GM19035 (cell line): Measurements from ENCODE around the gene SLC36A3.
"Not testable (repeated sequence)": the region's sequence is repeated elsewhere in the genome, so short reads cannot be mapped to it uniquely, and the experiment has no call there.

ENCODE experiments used
- ATAC-seq: cut with Tn5 transposase; IDR thresholded peaks from one replicate; pipeline ENCODE4 v1.9.1; 2021; ENCODE audit not compliant: unreplicated experiment

The SLC36A3 gene

DNA sequence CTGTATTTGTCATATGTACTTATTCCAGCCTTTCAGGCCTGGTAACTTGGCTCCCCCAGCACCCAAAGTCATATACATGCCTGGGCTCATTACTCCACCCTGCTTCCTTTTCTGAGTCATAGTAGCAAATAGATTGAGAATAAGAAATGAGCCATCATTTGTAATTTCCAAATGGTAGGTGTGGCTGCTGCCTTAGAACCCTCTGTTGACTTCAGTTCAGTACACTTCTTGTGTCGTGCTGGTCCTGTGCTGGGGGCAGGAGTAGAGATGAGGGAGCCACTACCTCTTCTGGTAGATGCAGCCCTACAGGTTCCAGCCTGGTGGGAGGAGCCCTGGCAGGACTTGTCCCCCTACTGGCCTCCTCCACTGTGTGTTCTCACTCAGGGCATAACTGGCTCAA lies 39.5 kb downstream of the SLC36A3 start:
- ATAC-seq: no peak

DNA sequence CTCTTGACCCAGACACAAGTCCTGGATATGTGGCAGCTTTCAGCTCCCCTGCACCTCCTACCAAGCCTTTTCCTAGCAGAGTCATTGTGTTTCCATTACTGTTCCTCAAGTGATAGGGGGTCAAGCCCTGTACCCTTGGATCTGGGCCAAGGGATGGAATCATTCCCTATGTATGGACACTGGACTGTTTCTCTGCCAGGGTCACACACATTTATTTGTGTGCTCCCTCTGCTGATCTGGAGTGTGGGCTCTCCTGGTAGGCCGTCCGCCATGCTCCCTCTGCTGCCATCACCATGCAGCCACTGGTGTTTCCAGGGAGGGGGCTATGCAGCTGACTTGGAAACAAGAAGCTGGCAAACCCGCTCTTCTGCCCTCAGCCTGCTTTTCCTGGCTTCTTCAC lies 41.0 kb downstream of the SLC36A3 start:
- ATAC-seq: no peak

DNA sequence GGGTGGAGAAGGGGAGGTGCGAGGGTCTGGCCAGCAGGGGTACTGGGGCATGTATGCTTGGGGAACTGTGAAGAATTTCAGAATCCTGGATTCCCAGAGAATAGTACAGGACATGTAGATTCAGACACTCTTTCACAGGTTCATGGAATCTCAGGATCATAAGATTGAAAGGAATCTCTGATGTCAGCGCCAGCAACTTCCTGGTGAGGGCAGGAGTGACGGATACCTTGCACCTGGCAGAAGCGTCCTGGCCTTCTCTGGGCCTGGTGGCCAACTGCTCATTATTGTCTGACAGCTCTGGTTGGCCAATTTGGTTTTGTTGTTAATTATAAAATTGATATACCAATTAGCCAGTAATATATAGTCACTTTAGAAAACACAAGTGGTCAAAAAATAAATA lies 43.6 kb downstream of the SLC36A3 start:
- no peak for ATAC-seq

DNA sequence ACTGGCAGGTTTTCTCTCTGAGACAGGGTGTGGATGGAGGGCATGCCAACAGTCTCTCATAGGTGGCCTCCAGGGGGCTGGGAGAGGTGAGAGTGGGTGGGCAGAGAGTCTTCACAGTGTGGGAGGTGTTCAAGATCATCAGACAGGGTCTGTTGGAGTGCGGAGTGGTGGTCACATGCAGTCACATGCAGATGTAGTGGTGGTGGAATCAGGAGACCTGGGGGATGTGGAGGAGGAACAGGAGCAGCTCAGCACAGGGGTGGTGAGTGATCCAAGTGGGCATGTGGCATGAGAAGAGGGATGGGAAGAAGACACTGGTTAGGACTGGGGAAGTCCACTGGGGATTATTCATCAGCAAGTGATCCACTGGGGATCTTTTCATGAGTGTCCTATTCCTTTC lies 44.8 kb downstream of the SLC36A3 start:
- no peak for ATAC-seq

DNA sequence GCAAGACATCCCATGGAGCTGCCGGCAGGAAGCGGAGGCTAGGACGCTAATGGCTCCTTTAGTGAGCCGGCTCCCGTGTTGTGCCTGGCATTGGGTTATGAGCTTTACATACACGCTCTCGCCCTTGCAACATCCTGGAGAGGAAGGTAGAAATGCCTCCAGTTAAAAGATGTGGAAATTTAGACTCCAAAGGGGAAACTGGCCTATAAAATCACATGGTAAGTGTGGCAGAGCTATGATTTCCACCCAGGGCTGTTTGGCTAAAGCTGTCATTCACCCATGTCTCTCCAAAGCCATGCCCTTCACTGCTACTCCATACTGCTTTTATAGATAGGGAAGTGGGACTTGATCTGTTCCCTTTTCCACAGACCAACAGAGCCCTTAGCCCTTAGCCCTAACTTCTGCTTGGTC lies 45.4 kb downstream of the SLC36A3 start:
- no peak for ATAC-seq

DNA sequence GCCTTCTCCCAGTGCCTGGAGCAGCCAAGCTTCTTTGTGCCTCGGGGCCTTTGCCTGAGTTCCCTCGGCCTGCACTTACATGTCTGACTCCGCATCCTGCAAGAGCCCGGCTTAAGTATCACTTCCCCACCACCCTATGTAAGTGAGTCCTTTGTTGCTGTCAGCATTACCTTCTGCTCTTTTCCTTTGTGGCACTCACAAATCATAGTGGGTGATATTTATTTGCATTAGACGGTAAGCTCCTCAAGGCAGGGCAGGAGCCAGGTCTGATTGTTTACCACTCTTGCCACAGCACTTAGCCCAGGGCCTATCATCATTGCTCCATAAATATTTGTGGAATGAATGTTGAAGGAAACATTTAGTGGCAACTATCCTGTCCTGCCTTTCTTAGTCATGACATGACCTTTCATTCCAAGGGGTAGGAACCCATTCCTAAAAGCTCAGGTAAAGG lies 45.8 kb downstream of the SLC36A3 start:
- ATAC-seq: peak; percentile 22

DNA sequence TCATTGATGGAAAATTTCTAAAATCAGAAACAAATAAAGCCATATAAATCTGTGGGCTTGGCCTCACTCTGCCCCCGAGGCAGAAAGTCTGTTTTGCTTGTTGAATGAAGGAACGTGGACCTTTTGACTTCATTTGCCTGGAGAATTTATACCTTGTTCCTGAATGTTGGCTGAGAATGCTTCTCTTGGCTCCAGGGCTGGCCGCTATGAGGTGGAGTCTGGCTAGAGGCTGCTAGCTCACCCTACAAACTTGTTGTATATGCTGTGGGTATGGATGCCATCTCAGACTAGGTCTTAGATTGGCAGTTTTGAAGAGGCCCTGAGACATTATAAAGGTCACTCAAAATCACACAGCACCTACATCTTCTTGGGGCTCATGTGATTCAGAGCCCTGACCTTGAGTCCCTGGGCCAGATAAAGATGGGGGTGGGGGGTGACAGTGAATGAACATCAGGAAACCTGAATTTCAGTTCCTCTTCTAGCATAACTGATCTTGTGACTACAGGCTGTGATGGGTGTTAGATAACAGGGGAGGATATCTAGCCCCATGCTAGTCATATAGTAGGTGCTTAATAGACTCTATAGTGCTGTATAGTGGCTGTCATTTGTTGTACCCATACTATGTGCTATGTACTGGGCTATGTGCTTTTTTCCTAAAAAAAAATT lies 47.8 kb downstream of the SLC36A3 start:
- ATAC-seq: peak; percentile 34

DNA sequence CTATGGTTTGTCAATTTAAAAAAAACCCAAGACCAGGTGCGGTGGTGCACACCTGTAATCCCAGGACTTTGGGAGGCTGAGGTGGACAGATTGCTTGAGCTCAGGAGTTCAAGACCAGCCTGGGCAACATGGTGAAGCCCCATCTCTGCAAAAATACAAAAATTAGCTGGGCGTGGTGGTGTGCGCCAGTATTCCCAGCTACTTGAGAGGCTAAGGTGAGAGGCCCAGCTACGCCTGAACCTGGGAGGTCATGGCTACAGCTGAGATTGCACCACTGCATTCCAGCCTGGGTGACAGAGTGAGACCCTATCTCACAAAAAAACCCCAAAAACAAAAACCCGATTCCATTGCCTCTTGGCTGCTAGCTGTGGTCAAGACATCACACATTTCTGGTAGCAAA lies 48.6 kb downstream of the SLC36A3 start:
- ATAC-seq: not testable (repeated sequence)

DNA sequence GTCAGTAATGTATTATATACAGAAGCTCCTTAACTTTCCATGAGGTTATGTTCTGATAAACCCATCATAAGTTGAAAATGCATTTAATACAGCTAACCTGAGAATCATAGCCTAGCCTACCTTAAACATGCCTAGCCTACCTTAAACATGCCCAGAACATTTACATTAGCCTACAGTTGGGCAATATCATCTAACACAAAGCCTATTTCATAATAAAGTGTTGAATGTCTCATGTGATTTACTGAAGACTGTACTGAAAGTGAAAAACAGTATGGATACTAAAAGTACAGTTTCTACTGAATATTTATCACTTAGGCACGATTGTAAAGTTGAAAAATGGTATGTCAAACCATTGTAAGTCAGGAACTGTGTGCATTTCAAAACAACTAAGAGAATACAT lies 49.0 kb downstream of the SLC36A3 start:
- ATAC-seq: no peak

DNA sequence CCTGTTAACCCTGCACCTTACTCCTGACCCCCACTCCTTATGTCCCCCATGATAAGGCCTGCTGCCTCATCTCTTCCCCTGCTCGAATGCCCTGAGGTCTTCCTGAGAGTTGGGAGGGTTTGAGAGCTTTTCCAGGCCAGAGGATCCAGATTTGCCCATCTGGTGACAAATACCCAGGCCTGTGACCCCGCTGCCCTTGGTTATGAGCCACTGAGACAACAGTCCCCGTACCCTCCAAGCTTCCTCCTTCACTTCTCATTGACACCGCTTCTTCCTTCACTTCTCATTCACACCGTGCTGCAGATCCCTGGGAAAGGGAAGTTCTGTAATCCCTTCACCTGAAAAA lies 50.0 kb downstream of the SLC36A3 start:
- ATAC-seq: no peak

DNA sequence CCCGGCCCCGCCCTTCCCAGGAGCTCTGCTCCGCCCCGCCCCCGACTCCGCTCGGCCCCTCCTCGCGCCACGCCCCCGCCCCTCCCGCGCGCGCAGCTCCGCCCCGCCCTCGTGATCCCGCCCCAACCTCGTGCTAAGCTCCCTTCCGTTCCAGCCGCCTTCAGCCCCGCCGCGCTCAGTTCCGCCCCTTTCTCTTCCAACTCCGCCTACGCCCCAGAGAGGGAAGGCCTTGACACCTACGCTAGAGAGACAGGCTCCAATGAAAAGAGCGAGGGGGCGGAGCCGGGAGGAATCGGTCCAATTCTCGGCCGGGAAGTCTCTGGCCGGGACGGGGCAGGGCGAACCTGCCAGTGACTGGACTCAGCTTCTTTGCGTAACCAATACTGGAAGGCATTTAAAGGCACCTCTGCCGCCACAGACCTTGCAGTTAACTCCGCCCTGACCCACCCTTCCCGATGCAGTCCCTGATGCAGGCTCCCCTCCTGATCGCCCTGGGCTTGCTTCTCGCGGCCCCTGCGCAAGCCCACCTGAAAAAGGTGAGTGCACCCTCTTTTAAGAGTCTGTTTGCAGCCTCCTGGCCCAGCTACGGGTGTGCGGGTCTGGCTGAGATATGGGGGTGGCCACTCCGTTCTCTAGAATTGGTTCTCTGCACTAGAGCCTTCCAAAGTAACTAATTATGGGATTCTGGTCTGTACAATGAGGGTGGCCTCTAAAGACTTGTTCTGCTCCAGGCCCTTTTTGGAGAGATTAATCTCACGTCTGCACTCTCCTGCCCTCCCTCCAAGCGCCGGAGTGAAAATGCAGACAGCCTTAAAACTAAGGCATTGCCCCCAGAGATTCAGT lies 50.6 kb downstream of the SLC36A3 start, which contains the start of gene GM2A:
TSS of gene GM2A (plus strand) at position 424 of the 843 bp plus-strand sequence. CDS start at position 456, 32 bp downstream.
- peak; percentile 86 for ATAC-seq

DNA sequence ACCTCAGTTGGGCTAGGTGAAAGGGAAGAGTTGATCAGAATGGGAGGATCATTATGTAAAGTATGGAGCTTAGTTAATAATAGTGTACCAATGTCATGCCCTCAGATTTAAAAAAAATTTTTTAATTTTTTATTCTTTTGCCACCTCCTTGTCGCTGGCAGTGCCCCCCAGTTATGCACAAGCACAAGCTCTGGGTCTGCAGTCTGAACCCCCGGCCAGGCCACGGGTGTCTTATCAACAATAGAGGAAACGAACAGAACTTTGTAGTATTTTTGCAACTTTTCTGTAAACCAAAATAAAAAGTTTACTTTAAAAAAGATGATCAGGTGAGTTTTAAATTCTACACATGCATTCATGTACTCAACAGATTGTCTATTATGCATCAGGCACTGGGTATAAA lies 51.9 kb downstream of the SLC36A3 start:
- ATAC-seq: no peak

DNA sequence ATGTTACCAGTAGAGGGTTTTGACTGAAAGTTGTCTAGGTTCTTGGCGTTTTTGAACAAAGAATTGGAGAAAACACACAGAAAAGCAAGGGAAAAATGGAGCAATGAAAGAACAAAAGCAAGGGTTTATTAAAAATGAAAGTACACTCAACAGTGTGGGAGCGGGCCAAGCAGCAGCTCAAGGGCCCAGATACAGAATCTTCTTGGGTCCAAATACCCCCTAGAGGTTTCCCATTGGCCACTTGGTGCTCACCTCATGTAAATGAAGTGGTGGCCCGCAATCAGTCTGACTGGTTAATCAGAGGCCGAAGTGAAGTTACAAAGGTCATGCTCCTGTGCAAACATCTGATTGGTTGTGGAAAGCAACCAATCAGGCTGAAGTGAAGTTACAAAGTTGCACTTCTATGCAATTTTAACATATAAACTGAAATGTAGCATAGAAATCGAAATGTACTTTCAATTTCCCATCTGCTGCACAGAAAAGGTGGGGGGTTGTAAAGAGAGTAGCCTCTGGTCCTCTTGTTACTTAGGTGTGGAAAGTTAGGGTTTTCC lies 52.5 kb downstream of the SLC36A3 start:
- ATAC-seq: no peak

DNA sequence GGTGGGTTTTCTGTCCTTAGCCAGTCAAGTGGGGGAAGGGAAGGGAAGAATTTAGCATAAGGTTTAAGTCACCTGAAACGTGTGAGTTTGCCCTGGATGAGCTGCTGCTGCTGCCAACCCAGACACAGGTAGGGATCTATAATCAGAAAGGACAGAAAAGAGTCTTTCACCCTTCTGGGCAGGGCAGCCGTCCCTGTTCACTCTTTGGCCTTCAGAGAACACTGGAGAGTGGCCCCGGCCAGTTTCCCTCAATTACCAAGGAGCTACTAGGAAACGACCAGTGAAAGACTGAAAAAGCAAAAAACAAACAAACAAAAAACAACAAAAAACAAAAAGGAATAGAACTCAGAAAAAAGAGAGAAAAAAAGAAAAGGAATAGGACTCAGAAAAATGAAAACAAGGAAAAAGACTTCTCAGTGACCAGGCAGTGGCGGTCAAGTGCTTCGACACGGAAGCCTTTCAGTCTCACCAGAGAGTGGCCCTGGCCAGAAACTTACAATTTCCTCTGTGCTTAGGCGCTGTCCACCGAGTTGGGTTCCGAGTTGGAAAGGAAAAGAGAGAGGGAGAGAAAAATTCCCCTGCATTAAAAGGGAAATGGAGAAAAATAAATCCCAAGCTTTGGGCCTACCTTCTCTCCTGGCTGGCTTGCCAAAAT lies 53.1 kb downstream of the SLC36A3 start:
- ATAC-seq: no peak

DNA sequence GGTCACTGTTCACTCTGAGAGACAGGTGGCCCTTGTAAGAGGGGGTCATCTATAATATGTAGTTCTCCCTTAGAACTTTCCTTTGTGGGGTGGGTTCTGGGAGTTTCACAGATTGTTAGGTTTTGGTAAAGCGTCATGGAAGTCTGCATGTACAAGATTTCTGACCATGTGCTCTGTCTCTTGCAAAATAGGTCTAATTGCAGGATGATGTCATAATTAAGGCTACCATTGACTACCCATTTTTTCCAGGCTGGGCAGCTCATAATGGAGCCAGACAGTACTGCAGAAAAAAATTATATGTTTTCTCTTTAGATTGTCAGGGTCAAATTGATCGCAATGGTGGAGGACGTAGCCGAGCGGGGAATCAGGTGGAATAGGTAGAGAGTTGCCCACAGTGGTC lies 54.3 kb downstream of the SLC36A3 start:
- ATAC-seq: no peak

DNA sequence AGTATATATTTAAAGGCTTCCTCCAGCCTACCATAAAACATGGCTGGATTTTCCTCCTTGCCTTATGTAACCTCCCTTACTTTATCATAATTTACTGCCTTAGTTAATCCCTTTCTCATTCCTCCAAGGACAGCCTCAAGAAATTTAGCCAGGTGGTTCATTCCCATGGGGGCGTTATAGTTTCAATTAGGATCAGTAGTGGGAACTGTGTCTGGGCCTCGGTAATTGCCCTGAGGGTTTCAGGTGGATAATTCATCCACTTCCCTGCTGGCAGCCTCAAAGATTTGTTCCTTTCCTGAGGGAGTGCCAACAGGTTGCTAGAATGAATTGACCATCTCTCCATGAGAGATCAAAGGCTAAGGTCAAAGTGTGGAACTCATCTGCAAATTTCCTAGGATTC lies 54.9 kb downstream of the SLC36A3 start:
- ATAC-seq: no peak

DNA sequence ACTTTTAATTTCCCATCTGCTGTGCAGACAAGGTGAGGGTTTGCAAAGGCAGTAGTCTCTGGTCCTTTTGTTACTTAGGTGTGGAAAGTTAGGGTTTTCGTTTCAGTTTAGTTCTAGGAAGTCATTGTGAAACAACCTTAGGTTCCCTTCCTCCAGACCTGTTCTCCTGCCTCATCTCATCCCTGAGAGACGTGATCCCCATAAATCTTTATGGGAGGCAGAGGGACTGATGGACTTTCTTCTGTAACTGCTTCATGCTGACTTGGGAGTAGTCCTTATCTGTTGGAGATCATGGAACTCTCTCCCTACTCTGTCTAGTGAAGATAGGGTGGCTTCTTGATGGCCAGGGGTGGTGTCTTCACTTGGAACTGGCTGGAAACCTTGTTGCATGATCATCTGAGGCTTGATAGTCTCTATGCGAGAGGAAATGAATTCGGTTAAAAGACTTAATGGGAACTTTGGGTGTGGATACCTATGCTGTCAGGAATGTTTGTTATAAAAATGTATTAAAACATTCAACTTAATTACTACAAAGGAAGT lies 57.8 kb downstream of the SLC36A3 start:
- no peak for ATAC-seq

DNA sequence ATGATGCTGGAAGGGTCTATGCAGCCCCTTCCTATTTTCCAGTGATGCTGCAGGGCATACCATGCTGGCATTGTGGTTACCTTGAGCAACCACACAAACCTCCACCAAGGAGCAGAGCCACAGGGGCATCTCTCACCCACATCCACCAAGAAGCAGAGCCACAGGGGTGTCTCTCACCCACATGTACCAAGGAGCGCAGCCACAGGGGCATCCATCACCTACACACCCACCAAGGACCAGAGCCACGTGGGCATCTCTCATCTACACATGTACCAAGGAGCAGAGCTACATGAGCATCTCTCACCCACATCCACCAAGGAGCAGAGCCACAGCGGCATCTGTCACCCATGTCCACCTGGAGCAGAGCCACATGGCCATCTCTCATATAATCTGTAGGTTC lies 59.4 kb downstream of the SLC36A3 start:
- no peak for ATAC-seq

DNA sequence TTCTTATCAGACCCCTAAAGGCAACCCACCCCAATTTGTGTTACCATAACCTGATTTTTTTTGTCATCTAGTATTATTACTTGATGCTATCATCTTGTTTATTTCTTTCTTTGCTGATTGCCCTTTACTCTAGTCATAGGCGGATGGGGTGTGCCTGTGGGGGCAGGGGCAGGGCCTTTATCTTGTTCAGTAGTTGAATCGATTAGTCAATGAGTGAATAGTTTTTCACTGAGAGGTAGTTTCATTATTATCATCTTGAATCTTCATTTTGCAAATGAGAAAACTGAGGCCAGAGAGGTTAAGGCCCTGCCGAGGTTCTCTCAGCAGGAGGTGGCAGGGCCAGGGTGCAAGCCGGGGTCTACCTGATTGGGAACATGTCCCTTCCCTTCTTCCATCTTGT lies 60.0 kb downstream of the SLC36A3 start:
- ATAC-seq: no peak

DNA sequence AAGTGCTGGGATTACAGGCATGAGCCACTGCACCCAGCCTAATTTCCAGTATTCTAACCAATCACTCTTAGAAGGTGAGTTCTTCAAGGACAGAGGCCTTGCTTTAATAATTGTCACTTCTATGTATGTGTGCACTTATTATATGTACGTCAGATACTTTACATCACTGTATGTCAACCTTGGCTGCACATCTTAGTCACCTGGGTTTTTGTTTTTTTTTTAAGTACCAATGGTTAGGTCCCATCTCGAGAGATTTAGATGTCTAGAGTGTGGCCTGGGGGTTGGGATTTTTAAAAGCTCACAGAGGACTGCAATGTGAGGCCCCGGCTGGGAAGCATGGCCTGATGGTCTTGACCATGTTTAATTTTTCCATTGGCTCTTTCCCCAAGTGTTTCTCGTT lies 60.4 kb downstream of the SLC36A3 start:
- ATAC-seq: no peak

DNA sequence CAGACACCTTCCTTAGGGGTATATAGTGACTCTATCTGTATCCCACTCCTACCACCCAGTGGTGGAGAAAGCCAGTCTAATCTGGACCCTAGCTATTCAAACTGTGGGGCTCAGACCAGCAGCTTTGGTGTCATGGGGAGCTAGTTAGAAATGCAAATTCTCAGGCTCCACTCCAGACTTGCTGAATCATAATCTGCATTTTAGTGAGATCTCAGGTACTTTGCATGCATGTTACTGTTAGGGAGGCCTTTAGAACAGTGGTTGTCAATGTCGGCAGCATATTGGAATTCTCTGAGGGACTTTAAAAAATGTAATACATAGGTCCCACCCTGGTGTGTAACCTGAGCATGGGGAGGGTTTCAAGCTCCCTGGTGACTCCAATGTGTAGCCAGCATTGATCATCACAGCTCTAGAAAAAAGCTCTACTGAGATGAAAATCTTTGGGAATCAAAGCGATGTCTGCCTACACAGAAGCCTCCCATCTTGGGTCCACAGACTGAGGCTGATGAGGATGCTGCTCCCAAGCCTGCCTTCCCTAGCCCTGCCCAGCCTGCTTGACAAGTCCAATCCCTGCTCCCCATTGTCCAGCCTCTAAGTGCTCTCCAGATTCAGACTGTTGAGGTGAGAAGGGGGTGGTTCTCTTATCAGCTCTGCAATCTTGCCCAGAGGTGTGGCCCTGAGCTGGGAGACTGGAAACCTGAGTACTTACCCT lies 62.5 kb downstream of the SLC36A3 start:
- no peak for ATAC-seq
